NCI-H2196 treated with DMSO at 0.1 percent for 48 hours (cell line): ENCODE results near the gene SYNJ2.
A peak's percentile ranks its signal among the peaks of the same experiment; 100 is the strongest.

Source experiments
- DNase-seq: peaks from one replicate; lab custom pipeline; 2025; ENCODE audit not compliant: unreplicated experiment; lab: John Stamatoyannopoulos, UW

The SYNJ2 gene

DNA sequence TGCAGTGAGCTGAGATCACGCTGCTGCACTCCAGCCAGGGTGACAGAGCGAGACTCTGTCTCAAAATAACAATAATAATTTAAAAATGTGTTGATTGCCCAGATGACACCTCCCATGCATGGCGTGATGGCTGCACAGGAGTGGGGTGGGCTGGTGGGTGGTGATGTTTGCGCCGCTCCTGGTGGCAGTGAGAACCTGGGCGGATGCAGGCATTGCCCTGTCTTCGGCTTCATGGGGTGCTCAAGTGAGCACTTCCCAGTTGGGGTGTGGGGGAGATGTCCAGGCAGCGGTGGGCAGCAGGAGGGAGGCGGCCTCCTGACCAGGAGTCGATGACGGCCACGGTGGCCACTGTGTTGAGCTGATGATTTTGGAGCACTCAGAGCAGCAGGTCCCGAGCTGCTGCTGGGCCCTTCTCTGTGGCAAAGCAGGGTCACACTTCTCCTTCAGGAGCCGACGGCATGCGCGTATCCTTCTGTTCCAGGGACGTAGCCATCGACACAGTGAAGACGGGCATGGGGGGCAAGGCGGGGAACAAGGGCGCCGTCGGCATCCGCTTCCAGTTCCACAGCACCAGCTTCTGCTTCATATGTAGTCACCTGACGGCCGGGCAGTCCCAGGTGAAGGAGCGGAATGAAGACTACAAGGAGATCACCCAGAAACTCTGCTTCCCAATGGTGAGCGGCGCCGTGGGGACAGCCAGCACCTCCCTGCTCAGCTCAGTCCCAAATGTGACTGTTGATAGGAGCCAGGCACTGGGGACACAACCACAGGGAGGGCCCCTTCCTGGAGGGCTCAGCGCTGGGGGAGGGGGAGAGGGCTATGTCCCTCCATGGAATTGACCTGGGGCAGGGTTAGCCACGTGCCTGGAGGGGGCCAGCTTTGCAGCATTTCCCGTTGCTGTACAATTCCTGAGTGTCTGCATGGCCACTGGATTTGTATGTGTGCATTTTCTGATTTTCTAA is 89.7 kb downstream of the SYNJ2 start:
- DNase-seq: no peak

DNA sequence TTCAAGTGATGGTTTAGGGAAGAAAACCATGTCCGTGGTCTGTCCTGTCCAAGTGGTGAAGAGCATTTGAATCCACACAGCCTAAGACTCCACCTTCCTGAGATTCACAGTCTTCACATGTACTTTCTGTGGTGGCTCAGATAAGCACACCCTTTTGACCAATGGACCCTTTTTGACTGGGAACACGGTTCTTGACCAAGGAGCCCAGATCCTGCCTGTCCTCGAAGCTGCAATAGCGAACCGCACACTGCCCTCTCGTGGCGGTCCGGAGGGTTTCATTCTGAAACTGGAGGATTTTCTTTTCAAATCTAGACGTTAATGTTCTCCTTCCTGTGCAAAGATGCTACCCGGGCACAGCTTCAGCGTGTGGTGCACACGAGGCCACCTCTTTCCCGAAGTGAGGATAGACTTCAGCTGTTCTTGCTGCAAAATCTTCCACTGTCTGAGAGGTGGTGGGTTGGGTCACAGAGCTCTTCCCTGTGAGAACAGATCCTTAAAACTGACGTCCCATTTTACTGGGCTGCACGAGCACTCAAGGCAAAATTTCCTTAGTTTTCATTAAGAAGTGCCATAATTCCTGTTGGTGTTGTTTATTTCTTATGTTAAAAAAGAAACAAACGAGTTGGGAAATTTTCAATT is 90.5 kb downstream of the SYNJ2 start:
- peak; percentile 2 for DNase-seq

DNA sequence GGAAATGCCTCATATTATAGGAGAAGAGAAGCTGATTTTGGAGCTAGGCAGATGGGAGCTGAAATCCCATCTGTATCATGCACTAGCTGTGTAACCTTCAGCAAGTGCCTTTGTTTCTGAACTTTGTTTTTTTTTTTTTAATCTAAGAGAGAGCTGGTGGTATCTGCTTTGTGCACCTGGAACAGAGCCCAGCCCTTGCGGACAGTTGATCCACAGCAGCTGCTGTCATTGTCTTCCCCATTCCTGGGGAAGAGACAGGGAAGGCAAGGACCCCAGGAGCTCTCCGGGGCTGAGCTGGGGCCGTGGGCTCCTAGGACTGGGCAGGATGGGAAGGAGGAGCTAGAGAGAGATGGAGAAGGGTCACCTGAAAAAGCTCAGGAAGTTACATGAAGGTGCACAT is 92.1 kb downstream of the SYNJ2 start:
- no peak for DNase-seq

DNA sequence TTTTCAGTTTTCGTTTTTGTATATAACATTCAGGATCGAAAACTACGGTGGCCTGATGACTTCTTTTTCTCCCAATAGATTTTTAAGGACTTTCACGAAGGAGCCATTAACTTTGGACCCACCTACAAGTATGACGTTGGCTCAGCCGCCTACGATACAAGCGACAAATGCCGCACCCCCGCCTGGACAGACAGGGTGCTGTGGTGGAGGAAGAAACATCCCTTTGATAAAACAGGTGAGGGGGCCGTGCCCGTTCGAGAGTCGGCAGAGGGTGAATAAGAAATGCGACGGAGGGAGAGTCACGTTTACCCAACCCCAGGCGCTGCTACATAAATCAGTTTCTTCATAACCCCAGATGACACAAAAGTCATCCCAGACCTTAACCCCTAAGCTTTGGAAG is 94.9 kb downstream of the SYNJ2 start:
- DNase-seq: no peak

DNA sequence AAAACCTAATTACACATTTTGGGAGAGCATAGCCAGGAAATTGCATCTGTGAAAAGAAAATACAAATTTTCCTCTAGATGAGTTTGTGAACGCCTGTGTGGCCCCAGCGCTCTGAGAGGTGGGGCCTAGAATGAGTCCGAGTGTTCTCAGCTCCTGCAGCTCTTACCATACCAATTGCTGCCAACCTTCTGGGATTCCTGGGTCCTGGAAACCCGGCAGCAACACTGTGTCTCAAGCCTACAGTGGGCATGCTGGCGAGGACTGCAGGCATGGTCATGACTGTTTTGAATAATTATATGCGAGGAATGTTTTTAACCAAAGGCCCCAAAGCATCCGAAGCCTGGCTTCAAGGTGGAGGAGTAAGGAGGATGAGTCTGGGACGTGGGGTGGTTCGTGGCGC is 96.0 kb downstream of the SYNJ2 start:
- no peak for DNase-seq

DNA sequence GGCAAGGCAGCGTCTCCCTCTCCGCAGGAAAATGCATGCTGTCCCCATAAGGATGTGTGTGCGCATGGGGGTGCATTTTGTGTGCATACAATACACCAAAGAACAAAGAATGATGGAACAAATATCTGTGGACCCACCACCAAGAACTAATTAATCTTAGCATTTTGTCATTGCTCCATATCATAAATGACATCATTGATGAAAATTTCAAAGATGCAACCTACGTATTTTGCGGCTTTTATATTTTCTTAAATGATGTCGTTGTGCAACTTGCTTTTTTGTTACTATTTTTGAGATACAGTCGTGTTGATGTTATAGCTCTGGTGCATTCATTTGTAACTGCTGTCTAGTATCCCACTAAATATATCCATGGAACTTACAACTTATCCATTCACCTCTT is 96.7 kb downstream of the SYNJ2 start:
- DNase-seq: no peak

DNA sequence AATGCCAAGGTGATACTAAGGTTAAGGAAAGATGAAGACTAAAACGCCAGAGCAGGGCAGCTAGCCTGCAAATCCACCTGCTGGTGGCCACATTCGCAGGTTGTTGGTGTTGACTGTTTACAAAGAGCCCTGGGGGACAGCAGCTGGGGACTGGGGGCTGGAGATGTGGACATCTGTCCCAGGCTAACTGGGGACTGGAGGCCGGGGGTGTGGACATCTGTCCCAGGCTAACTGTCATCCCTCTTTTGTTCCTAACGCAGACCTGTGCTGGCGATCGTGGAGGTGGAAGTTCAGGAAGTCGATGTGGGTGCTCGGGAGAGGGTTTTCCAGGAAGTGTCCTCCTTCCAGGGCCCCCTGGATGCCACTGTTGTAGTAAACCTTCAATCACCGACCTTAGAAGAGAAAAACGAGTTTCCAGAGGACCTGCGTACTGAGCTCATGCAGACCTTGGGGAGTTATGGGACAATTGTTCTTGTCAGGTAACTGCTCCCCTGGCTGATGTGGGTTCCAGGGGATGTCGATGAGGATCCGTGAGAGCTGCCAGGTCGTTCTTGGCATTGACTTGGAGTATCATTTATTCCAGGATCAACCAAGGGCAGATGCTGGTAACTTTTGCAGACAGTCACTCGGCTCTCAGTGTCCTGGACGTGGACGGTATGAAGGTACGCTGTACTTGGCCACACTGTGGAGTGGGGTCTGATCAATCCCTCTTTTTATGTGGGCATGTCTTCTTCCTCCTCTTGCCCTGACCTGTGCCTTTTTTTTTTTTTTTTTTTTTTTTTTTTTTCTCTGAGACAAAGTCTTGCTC is 99.4 kb downstream of the SYNJ2 start:
- no peak for DNase-seq

DNA sequence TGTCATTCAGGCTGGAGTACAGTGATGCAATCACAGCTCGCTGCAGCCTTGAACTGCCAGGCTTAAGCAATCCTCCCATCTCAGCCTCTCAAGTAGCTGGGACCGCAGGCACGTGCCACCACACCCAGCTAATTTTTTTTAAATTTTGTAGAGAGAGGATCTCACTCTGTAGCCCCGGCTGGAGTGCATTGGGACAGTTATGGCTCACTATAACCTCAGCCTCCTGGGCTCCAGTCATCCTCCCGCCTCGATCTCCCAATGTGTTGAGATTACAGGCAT is 99.9 kb downstream of the SYNJ2 start:
- no peak for DNase-seq

DNA sequence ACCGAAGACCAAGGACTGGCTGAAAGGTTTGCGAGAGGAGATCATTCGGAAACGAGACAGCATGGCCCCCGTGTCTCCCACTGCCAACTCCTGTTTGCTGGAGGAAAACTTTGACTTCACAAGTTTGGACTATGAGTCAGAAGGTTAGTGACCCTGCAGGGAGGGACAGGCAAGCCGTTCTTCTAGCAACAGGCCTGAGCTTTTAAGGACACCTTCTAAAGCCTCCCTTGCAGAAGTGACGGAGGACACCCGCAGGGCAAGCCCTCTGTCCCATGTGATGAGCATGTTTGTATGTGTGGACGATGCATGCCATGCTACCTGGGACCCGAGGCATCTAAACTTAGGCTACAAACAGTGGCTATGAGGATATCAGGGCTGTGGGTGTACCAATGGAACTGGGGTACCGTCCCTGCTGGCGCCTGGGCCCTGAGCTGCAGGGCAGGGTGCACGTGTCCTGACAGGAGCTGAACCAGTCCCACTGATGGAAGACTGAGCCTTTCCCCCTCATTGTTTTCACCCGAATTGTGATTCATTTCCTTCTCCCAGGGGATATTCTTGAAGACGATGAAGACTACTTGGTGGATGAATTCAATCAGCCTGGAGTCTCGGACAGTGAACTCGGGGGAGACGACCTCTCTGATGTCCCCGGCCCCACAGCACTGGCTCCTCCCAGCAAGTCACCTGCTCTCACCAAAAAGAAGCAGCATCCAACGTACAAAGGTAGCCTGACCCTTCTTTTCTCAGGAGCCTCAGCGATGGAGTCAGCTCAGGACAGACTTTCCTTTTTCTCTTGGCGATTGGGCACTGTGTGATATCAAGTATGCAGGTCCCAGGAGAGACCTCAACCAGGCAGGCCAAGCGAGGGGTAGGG is 102.0 kb downstream of the SYNJ2 start:
- no peak for DNase-seq

DNA sequence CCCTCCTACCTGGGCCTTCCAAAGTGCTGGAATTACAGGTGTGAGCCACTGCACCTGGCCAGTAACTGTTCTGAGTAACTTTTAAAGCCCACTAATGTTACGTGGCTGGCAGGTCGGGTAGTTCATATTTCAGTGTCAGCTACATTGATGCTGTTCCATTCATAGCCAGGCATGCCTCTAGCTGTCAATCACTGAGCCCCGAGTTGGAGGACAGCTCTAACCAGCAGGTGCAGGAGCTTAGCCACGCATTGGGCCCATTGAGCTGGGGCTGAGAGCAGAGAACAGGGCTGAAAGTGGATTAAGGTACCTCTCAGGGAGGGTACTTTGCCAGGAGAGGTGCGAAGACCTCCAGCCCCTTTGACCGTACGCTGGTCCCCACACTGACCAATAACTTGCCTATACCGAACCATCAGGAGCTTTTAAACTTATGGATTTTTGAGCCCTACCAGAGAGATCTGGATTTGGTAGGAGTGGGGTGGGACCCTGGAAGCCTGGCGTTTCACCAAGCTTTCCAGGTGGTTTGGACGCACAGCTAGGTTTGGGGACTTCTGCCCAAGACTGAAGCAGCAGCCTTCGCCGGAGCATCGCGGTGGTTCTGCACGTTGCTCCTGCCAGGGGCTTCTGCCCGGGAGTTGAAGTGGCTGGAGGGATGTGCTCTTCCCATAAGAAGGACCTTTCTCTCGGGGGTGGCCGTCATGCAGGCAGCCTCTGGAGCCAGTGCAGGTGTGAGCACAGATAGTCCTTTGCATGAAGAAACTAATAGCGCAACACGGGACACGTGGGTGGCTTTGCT is 103.8 kb downstream of the SYNJ2 start:
- DNase-seq: no peak

DNA sequence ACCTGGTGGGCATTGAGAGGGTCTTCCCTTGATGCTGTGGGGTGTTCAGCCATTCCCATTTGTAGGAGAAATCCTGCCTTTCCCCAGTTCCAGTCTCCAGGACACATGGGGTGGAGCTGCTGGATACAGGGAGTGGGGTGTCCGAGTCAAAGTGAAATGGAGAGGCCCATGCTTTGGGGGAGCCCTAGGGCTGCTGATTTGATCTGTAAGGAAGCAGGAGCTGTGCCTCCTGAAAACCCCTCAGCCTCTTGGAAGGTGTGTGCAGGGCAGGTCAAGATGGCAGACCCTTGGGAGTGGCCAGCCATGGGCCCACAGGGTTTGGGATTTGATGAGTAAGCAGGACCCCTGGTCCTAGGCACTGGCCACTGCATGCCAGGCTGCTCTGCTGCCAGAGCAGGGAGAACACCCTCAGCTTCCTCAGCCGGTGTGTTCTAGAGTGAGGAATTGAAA is 104.4 kb downstream of the SYNJ2 start:
- DNase-seq: no peak

DNA sequence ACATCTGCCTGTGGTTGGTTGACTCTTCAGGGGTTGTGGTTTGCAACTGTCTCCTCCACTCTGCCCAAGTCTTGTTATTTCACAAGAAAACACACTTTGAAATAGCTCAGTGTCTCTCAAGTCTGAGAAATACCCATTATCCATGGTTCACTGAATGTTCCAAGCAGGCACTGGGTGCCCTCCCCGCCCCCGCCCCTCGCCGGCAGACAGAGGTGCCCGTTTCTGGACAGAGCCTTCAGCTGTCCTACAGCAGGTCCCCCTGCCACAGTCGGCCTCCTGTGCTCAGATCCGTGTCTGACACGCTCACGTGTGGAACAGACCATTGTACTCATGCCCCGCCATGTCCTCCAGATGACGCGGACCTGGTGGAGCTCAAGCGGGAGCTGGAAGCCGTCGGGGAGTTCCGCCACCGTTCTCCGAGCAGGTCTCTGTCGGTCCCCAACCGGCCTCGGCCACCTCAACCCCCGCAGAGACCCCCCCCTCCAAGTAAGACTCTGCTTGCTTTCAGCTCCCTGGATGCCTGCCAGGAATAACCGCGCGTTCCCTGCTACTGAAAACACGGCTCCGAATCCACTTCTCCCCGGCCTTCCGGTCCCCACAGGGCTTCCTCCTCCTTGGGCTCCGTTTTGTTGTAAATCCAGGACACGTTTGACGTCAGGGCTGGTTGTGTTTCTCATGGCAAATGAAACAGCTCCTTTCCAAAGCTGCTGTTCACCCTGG is 105.0 kb downstream of the SYNJ2 start:
- no peak for DNase-seq

DNA sequence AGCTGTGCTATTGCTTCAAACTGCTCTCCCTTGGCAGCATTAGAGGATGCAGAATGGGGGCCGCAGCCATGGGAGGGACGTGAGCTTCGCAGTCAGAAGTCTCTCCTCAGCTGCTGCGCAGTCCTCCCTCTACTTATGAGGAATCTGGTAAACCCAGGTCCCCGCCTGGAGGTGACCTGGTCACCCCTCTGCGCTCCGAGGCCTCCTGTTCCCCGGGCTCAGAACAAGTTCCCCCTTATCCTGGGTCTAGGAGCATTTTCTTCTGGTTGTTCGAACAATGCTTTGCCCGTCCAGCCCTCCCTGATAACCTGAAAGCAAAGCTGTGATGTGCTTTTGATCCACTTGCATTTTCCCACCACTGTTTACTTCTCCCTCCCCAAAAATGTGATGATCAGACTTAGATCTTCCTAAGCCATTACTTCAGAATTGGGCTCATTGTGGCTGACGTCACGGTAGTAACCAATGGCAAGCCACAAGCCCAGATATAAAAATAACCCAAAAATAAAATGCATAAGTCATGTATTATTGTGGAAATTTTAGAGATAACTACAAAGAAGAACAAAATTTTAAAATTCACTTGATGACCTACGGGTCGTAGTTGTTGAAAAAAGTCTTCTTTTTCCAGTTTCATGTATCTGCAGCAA is 105.7 kb downstream of the SYNJ2 start:
- DNase-seq: no peak

DNA sequence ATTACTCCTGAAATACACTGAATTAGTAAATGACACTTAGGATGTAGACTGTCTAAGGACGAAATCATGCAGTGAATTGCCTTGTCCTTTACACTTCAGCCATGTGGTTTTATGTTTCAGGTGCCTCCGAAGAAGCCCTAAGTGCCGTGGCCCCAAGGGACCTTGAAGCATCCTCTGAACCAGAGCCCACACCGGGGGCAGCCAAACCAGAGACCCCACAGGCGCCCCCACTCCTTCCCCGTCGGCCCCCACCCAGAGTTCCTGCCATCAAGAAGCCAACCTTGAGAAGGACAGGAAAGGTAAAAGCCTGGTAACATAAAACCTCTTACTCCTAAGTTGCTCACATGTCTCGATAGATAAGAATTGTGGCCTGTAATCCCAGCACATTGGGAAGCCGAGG is 111.1 kb downstream of the SYNJ2 start:
- no peak for DNase-seq

DNA sequence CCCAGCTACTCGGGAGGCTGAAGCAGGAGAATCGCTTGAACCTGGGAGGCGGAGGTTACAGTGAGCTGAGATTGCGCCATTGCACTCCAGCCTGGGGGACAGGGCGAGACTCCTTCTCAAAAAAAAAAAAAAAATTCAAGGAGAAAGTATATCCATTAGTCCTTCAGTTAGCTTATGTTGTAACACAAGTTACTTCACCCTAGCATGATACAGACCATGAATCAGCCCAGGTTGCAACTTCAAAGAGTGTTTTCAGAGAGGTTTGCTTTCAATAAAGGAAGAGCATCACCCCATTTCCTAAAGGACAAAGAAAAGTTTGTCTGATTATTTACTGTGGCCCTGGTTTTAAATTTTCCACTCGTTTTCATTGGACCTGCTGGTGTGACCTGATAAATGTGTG is 113.4 kb downstream of the SYNJ2 start:
- DNase-seq: no peak

DNA sequence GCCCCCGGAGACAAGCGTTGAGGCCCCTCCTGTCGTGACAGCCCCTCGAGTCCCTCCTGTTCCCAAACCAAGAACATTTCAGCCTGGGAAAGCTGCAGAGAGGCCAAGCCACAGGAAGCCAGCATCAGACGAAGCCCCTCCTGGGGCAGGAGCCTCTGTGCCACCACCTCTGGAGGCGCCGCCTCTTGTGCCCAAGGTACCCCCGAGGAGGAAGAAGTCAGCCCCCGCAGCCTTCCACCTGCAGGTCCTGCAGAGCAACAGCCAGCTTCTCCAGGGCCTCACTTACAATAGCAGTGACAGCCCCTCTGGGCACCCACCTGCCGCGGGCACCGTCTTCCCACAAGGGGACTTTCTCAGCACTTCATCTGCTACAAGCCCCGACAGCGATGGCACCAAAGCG is 114.0 kb downstream of the SYNJ2 start:
- no peak for DNase-seq

DNA sequence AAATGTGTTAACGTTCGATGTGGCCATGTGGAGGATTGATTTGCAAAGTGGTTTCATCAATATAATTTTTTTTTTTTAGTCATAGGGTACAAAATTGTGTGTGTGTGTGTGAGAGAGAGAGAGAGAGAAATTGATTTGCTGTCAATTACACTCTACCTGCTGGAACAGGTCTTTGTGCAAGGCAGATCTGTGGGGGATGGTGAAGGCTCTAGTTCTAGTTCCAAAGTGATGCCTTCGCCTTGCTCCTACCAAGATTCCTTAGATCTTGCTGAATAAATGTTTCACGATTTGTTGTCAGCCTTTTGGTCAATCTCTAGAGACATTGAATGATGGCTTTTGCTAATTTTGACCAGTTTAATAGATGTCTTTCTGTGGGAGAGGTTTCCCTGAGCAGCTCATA is 121.6 kb downstream of the SYNJ2 start:
- no peak for DNase-seq

DNA sequence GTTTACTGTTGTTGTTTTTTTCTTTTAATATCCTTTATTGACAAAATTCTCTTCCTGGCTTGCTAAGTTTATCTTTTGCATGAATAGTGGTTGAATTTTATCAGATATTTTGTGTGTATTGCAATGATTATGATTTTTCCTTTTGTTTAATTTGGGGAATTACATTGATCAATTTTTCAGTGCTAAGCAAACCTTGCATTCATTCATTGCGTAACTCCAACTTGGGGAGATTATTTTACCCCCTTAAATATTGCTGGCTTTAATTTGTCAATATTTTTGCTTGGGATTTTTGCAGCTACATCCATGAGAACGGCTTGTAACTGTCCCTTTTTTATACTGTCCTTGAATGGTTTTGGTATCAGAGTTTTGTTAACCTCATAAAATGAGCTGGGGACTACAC is 123.0 kb downstream of the SYNJ2 start:
- DNase-seq: no peak

DNA sequence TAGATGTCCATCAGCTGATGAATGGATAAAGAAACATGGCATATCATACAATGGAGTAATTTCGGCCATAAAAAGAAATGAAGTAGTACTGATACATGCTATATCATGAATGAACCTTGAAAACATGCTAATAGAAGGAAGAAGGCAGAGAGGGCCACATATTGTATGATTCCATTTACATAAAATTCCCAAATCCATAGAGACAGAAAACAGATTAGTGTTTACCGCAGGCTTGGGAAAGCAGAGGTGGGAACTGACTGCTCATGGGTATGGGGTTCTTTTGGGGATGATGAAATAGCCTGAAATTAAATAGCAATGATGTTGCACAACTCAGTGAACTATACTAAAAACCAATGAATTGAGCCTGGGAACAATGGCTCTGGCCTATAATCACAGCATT is 128.1 kb downstream of the SYNJ2 start:
- no peak for DNase-seq
